HG02885 (cell line): ENCODE measurements around the gene TGFBR3.

Source experiments
- ATAC-seq: cut with Tn5 transposase; IDR thresholded peaks from one replicate; pipeline ENCODE4 v1.9.1; 2021; ENCODE audit warnings: mild to moderate bottlenecking; ENCODE audit not compliant: unreplicated experiment, poor library complexity

TGFBR3 gene

GRCh38 chr1:91742848-91743292 lies 143.1 kb downstream of the TGFBR3 start:
- no peak for ATAC-seq

GRCh38 chr1:91741906-91742305 lies 144.0 kb downstream of the TGFBR3 start:
- ATAC-seq = no peak

- ATAC-seq = no peak
Measured at GRCh38 chr1:91741301-91741700, 144.7 kb downstream of the TGFBR3 start.

DNA sequence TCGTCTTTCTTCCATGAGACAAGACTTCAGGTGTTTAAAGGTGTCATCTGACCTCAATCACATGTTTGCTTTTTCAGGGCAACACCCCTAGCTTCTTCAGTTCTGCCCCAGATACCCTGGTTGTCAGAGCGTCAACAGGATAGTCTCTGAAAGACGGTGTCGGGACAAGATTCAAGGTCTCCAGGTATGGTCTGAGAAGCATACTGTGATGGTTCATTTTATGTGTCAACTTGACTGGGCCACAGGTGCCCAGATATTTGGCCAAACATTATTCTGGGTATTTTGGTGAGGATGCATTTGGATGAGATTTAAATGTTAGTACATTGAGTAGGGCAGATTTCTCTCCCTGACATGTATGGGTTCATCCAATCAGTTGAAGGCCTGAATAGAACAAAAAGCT lies 148.3 kb downstream of the TGFBR3 start:
- ATAC-seq = no peak

- ATAC-seq = no peak
Measured at GRCh38 chr1:91736715-91737615, 149.0 kb downstream of the TGFBR3 start.

- no peak for ATAC-seq
Measured at GRCh38 chr1:91736146-91736714, 149.7 kb downstream of the TGFBR3 start.

GRCh38 chr1:91735266-91735845 lies 150.6 kb downstream of the TGFBR3 start:
- ATAC-seq = no peak

DNA sequence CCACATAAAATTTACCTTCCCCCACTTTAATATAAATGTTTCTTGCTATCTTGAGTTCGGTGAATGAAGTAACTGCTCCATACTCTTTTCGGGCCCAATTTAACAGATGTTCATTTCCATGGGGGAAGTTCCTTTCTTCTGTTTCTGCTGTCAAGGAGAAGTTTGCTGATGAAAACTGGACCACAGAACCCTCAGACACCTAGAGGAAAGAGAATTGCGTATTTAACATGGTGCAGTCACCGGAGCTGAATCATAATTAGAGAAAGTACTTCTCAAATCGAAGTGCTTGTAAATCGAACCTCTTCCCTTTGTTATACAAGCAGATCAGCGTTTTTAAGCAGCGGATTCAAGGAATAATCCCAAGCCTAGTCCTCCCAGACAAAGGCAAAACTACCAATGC lies 151.2 kb downstream of the TGFBR3 start:
- ATAC-seq = no peak

DNA sequence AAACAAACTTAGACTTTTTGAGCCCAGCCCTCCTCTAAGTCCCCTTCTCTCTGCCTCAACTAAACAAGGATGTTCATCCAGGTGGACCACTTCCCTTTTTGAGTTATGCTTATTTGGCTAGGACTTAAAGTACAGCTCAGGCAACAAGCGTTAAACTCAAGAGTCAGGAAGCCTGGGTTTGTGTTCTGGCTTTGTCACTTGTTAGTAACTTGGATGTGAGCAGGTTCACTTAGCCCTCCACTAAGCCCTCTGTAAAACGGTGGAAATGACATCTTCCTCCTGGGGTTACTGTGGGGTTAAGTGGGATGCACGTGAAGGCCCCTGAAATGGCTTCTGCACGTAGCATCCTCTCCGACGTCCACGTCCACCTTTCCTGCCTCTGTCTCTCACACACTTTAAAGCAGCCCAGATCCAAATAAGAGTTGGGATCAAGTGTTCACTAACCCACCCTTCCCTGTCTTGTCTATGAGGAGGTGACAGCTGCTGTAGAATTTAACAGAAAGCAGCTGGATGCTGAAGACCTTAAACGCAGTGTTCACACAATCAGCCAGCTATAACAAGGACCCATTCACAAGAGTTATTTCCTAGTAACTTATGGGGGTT lies 152.7 kb downstream of the TGFBR3 start:
- no peak for ATAC-seq

GRCh38 chr1:91732291-91733107 lies 153.5 kb downstream of the TGFBR3 start:
- no peak for ATAC-seq

GRCh38 chr1:91731815-91732214 lies 154.1 kb downstream of the TGFBR3 start:
- ATAC-seq = no peak

- ATAC-seq = no peak
Measured at GRCh38 chr1:91730801-91731732, 154.9 kb downstream of the TGFBR3 start.

DNA sequence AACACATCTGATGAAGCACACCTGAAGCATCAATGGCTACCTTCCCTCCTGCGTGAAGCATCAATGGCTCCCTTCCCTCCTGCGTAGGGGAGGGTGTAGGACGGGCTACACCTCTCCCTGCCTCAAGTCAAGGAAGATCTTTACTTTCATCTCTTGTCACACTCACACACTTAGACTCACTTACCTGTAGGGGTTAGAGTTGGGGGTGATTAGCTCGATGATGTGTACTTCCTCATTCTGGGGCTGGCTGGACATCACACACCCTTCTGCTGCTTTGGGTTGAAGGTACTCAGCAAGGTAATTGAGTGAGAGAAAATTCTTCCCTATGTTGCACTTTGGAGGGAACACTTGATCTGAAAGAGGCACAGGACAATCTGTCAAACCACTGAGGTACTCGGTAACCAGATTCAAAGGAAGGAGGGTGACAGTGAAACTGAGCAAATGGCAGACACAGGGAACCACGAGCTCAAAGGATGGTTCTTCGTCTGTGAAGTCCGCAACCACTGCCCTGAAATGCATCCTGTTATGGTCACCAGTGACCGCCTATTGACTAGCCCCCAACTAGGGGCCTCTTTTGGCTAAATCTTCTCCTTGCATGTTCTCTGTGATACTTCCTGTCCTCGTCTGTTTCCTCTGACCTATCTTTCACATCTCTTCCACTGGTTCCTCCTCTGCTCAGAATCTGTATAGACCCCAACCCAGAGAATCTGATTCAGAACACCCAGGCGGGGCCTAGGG lies 156.2 kb downstream of the TGFBR3 start:
- peak; percentile 46 for ATAC-seq

- ATAC-seq = no peak
Measured at GRCh38 chr1:91727763-91728162, 158.2 kb downstream of the TGFBR3 start.

- ATAC-seq = no peak
Measured at GRCh38 chr1:91725989-91726721, 159.8 kb downstream of the TGFBR3 start.

GRCh38 chr1:91725618-91725988 lies 160.3 kb downstream of the TGFBR3 start:
- ATAC-seq = no peak

DNA sequence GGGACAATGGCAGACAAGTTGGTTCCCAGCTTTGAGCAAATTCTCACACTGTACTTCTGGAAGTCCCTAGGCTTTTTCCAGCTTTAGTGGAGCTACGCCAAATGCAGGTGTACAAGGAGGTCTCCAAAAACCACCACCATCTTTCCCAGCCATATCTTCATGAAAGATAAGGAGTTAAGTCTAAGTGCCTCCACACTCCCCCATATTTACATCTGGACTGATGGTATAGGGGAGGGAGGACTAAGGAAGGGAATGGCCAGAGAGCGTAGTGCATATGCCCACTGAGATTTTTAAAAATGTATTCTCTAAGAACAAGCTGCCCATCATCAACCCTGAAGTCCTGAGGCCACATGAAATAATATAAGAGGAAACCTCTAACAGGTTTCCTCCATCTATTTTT lies 161.3 kb downstream of the TGFBR3 start:
- ATAC-seq = no peak

DNA sequence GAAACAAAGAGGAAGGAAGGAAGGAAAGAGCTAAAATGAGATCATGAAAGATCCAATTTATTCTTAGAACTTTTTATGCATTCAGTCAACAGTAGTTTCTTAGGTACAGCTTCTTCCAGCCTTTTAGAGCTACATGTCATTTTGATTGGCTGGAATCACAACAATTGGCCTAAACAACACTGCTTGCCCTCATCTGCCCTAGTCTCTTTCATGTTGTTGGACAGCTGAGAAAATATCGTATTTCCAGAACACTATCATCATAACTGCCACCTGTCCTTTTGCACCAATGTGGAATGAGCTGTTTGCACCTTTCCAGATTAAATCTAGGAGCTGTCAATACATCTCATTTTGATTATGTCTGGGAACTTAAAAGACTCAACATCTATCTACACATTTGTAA lies 161.7 kb downstream of the TGFBR3 start:
- ATAC-seq = no peak
